Activated CD4-positive, alpha-beta T cell treated with anti-CD3 and anti-CD28 coated beads for 36 hours (primary cell): ENCODE measurements around the gene EVI5. TPM values are rescaled to one million over a fixed set of nuclear protein-coding genes. Genes with fewer than 3 reads are reported as not detected.

Experiments
- ATAC-seq: fragments of 200-7000 bp; cut with Tn5 transposase; one replicate; pipeline ENCODE4 v1.10.0; 2021; ENCODE audit warnings: mild to moderate bottlenecking, moderate library complexity
- CTCF ChIA-PET: fragments of 350-600 bp; sonication (Branson Sonifier 250); formaldehyde crosslinking; loops from one replicate; lab custom pipeline; 2021; ENCODE audit warnings: antibody characterized with exemption; lab: Charles Lee
- POLR2A ChIA-PET: fragments of 350-600 bp; sonication (Branson Sonifier 250); formaldehyde crosslinking; loops from one replicate; lab custom pipeline; 2021; ENCODE audit warnings: antibody characterized with exemption, inconsistent platforms; lab: Charles Lee
- DNase-seq: peaks from one replicate; pipeline ENCODE4 v3.0.0-alpha.2; 2020
- H3K27ac Mint-ChIP-seq: one replicate; pipeline ENCODE4 v1.8.0; 2021; ENCODE audit warnings: mixed read lengths
- H3K27me3 Mint-ChIP-seq: one replicate; pipeline ENCODE4 v1.8.0; 2021; ENCODE audit warnings: mixed read lengths
- H3K36me3 Mint-ChIP-seq: one replicate; pipeline ENCODE4 v1.8.0; 2021; ENCODE audit warnings: low read depth, mixed read lengths
- H3K4me1 Mint-ChIP-seq: one replicate; pipeline ENCODE4 v1.8.0; 2021; ENCODE audit warnings: mixed read lengths
- H3K4me3 Mint-ChIP-seq: one replicate; pipeline ENCODE4 v1.8.0; 2021; ENCODE audit warnings: mild to moderate bottlenecking, moderate library complexity, mixed read lengths
- H3K9me3 Mint-ChIP-seq: one replicate; pipeline ENCODE4 v1.8.0; 2021; ENCODE audit warnings: low read depth, mixed read lengths
- intact Hi-C, 2 experiments: fragments of 100-400 bp; cut with DNase I in 1 of 2; cut with micrococcal nuclease in 1 of 2; formaldehyde crosslinking; loops; one replicate each; pipeline versions ENCODE4 v1.14.2 to v1.15.1; 2022 to 2024; cut with DNase I, micrococcal nuclease
- total RNA-seq, 2 experiments: library from RNA; stranded (reverse); gene quantifications; one replicate each; pipeline ENCODE4 v1.2.3, GENCODE V29; 2021

Gene EVI5
- total RNA-seq, 2 experiments from 2014 or later, result 28.5 to 32.6 TPM

- CTCF ChIA-PET, result interaction anchor here (0.9 to 1.3 kb wide), 3 partner anchors 10 to 80 kb away, joined by 3 to 4 read pairs (median 3); partner anchors contain the start of gene GFI1
- intact Hi-C loops, result loop anchor here in 1 of 2 experiments (5.0 kb wide), 1 partner anchor 37 kb away; no protein-coding TSS in a partner anchor
These were observed 284.4 kb downstream of the EVI5 start for GRCh38 chr1:92500552-92500951.

DNA sequence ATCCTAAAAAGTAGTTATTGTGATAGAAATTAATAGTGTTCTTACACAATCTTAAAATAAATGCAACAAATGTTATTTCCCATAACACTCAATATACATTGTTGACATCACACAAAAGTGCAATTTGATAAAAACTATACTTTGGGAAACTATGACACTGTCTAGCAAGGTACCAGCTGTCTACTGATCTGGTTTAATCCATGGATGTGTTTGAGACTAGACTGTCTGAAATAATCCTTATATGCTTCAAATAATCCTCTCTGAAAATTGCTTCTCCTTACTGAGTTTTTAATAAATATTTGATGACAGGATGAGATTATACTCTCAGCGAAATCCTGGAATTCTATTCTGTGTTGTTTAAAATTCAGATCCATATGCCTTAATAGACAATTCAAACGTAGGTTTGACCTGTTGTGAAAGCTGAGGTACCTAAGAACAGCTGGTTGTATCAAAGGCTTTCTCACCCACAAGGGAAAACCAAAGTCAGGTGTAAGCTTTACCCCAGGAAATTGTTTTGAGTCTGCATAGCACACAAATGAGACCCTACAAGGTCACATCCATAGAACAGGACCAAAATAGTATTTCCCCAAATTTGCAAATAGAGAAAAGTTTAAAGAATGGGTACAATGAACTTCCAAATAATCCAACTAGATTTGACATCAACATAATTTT, 289.4 kb downstream of the EVI5 start:
- no peak overlapping the region for H3K27ac Mint-ChIP-seq
- DNase-seq, result no peak
- CTCF ChIA-PET, result no interaction called here
- no peak overlapping the region for H3K4me3 Mint-ChIP-seq
- POLR2A ChIA-PET, result no interaction called here
- no peaks in the 10 kb centered on the region for H3K27me3 Mint-ChIP-seq
- peaks cover 31% of the 10 kb centered on the region for H3K4me1 Mint-ChIP-seq
- intact Hi-C loops, result no loop called here
- H3K36me3 Mint-ChIP-seq, result no peaks in the 10 kb centered on the region
- ATAC-seq, result peak; percentile 42
- no peaks in the 10 kb centered on the region for H3K9me3 Mint-ChIP-seq

More at GRCh38 chr1:92500552-92500951, 284.4 kb downstream of the EVI5 start:
- no peaks in the 10 kb centered on the region for H3K27me3 Mint-ChIP-seq
- H3K36me3 Mint-ChIP-seq, result no peaks in the 10 kb centered on the region
- DNase-seq (no peak), ATAC-seq (no peak)
- no peaks in the 10 kb centered on the region for H3K9me3 Mint-ChIP-seq
- H3K4me1 Mint-ChIP-seq, result peaks cover 44% of the 10 kb centered on the region
- no peak overlapping the region for H3K27ac Mint-ChIP-seq
- H3K4me3 Mint-ChIP-seq, result no peak overlapping the region
- POLR2A ChIA-PET, result no interaction called here

DNA sequence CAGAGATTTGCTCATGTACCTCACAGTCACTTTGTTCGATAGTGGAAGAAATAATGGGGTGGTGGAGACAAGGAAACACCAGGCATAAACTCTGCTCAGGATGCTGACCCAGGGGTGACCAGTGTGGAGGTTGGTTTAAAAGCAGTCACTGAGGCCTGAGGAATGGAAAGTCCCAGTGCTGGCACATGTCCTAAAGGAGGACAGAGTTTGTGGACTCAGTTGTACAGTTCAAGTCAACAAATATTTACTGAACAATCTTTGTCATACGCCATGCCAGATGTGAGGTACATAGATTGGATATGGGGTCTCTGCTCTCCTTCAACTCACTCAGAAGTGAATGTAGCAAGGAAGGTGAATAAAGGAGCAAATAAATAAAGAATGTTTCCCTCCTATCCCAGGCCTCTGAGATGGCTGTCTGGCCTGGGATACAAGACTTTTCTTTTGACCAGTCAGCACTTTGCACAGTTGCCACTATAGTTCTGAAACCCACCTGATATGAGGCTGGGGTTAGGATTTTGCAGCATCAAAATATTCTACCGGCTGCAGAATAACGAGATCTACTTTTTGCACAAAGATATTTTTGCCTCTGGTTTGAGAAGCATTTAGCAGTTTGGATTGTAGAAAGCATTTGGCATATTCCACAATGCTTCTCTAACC, 290.3 kb downstream of the EVI5 start:
- Mint-ChIP-seq H3K9me3 (no peaks in the 10 kb centered on the region), H3K4me1 (peaks cover 31% of the 10 kb centered on the region), H3K4me3 (no peak overlapping the region), H3K27me3 (no peaks in the 10 kb centered on the region), H3K36me3 (no peaks in the 10 kb centered on the region), H3K27ac (no peak overlapping the region)
- ATAC-seq, result no peak
- no peak for DNase-seq
- intact Hi-C loops, result no loop called here
- POLR2A ChIA-PET, result interaction anchor here (0.6 to 1.5 kb wide), 2 partner anchors 9 to 83 kb away, joined by 5 to 7 read pairs; no protein-coding TSS in a partner anchor
- CTCF ChIA-PET, result no interaction called here

- Mint-ChIP-seq H3K4me1 (peaks cover 44% of the 10 kb centered on the region), H3K27ac (no peak overlapping the region), H3K9me3 (no peaks in the 10 kb centered on the region), H3K36me3 (peaks cover 3% of the 10 kb centered on the region), H3K4me3 (no peak overlapping the region), H3K27me3 (no peaks in the 10 kb centered on the region)
- DNase-seq (no peak), ATAC-seq (no peak)
- intact Hi-C loops, result no loop called here
- POLR2A ChIA-PET, result interaction anchor here (1.5 kb wide), 1 partner anchor 8 kb away, joined by 5 read pairs; no protein-coding TSS in a partner anchor
- CTCF ChIA-PET, result interaction anchor here (1.4 kb wide), 1 partner anchor 16 kb away, joined by 3 read pairs; no protein-coding TSS in a partner anchor
These were observed 291.8 kb downstream of the EVI5 start for GRCh38 chr1:92493139-92493538.

DNA sequence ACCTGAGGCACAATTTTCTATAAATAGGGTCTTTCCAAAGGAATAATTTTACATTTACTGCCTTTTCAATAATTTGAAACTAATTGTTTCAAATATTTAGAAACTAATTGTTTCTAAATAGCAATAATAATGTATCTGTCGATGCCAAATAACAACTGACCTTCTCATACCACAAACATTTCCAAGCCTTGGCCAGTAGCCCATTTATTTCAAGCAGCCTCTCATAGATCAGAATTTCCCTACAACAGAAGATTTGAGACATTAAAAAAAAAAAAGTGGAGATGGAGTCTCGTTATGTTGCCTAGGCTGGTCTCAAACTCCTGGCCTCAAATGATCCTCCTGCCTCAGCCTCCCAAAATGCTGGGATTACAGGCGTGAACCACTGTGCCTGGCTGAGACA, 296.1 kb downstream of the EVI5 start:
- Mint-ChIP-seq H3K27ac (peak overlapping the region; percentile 56), H3K36me3 (peaks cover 15% of the 10 kb centered on the region), H3K27me3 (no peaks in the 10 kb centered on the region), H3K9me3 (no peaks in the 10 kb centered on the region), H3K4me3 (peak overlapping the region; percentile 98), H3K4me1 (peaks cover 29% of the 10 kb centered on the region)
- ChIA-PET CTCF (interaction anchor here (0.7 to 1.5 kb wide), 3 partner anchors 42 to 168 kb away, joined by 3 to 4 read pairs (median 3); no protein-coding TSS in a partner anchor), POLR2A (interaction anchor here (0.7 kb wide), 1 partner anchor 50 kb away, joined by 3 read pairs; no protein-coding TSS in a partner anchor)
- ATAC-seq, result no peak
- intact Hi-C loops, result loop anchor here (1.0 to 10.0 kb wide), 7 partner anchors 15 to 934 kb away; partner anchors contain the start of genes DIPK1A (in 1 of the 2), MTF2 (in 1 of the 2) and RPL5 (in 1 of the 2)
- DNase-seq, result no peak

DNA sequence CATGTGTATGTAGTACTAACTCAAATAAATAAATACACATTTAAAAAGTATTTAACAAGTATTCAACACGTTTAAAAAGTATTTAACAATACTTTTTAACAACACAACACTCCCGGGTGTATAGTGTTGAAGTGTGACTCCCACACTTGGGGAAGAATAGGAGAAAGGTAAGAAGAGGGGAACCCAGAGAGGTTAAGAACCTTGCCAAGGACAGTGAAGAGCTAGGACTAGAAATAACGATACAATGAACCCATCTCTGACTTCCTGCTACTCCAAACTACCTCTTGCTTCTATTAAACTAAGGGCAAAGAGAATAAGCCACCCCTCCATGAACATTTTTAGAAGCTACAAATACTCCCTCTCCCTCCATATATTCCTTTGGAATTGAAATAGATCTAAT, 296.5 kb downstream of the EVI5 start:
- Mint-ChIP-seq H3K27ac (peak overlapping the region; percentile 85), H3K4me3 (peak overlapping the region; percentile 98), H3K27me3 (no peaks in the 10 kb centered on the region), H3K9me3 (no peaks in the 10 kb centered on the region), H3K36me3 (peaks cover 17% of the 10 kb centered on the region), H3K4me1 (peaks cover 28% of the 10 kb centered on the region)
- POLR2A ChIA-PET, result no interaction called here
- no peak for ATAC-seq
- no peak for DNase-seq
- intact Hi-C loops, result loop anchor here (1.0 to 10.0 kb wide), 7 partner anchors 16 to 934 kb away; partner anchors contain the start of genes DIPK1A (in 1 of the 2), MTF2 (in 1 of the 2) and RPL5 (in 1 of the 2)
- CTCF ChIA-PET, result interaction anchor here (0.7 to 1.5 kb wide), 3 partner anchors 43 to 167 kb away, joined by 3 to 4 read pairs (median 3); no protein-coding TSS in a partner anchor

DNA sequence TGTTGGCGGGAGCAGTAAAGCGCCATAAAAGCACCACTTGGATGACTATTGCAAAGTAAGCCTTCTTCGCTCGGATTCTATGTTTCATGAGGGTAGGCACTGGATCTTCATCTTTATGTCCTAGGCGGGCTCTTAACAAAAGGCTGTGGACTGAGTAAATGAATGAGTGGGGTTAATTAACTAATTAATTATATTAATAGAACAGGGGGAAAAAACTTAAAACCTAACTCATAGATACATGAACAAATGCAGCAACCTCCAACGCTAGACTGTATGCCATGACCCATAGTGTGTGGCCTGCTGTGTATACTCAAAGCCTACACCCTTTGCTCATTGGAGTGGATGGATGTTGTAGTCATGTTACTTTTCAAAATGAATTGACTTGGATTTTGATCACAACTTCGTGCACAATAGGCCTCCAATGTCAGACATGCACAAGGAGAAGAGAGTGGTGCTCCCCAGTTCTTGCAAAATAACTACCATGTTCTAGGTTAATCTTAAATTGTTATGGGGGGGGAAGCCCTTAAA, 297.8 kb downstream of the EVI5 start:
- Mint-ChIP-seq H3K4me3 (peak overlapping the region; percentile 98), H3K36me3 (peaks cover 30% of the 10 kb centered on the region), H3K4me1 (peaks cover 29% of the 10 kb centered on the region), H3K27ac (peak overlapping the region; percentile 78), H3K9me3 (no peaks in the 10 kb centered on the region), H3K27me3 (no peaks in the 10 kb centered on the region)
- ChIA-PET CTCF (interaction anchor here (0.7 to 5.9 kb wide), 13 partner anchors 12 to 603 kb away, joined by 3 to 42 read pairs (median 3); partner anchors contain the start of gene GLMN), POLR2A (interaction anchor here (0.7 to 6.3 kb wide), 4 partner anchors 12 to 171 kb away, joined by 3 to 101 read pairs (median 40); no protein-coding TSS in a partner anchor)
- no peak for ATAC-seq
- no peak for DNase-seq
- intact Hi-C loops, result loop anchor here (2.0 to 10.0 kb wide), 8 partner anchors 16 to 932 kb away; partner anchors contain the start of genes DIPK1A (in 1 of the 2), MTF2 (in 1 of the 2) and RPL5 (in 1 of the 2)

DNA sequence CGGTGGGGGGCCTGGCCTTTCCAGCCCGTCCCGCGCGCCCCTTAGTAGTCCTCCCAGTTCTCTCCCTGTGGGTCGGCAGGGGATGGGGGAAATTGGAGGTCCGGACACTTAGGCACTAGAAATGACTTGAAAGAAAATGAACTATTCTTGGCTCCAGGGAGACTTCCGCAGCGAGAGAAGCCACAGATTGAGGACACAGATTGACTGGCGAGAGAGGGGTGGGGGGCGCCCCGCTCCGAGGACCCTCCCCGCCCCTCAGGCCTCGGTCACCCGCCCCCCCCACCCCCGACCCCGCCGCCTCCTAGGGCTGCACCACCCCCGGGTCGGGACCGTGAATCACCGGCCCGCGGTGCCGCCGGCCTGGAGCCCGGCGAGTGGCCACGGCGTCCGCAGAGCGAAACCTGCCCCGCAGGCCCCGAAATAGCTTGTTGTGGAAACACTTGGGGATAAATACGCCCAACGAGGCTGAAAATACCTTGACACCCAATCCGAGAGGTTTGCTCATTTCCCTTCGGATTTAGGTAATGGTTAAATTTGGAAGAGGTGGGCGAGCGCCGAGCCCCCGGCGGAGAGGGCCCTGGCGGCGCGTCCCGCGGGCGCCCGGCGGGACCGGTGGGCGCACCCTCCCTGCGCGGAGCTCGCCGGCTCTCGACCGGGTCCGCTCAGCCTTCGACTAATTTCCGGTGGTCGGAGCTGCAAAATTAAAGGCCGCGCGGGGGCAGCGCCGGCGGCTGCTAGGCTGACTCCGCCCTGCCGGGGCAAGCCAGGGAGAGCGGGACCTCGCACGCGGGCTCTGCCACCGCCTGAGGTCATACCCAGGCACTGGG, 298.4 kb downstream of the EVI5 start, which contains the start of gene GFI1:
Gene GFI1 (minus strand): TSS at position 675 of the 827 bp plus-strand sequence. CDS start 3,438 bp downstream, outside the sequence.
- Mint-ChIP-seq H3K27ac (peak within 1 kb of the TSS; percentile 88), H3K36me3 (peaks cover 37% of the 10 kb centered on the region), H3K4me1 (peaks cover 28% of the 10 kb centered on the region), H3K9me3 (no peaks in the 10 kb centered on the region), H3K27me3 (no peaks in the 10 kb centered on the region), H3K4me3 (peak within 1 kb of the TSS; percentile 98)
- ATAC-seq (peak; percentile 51), DNase-seq (peak; percentile 90)
- intact Hi-C loops, result loop anchor here (1.0 to 10.0 kb wide), 10 partner anchors 16 to 932 kb away; partner anchors contain the start of genes DIPK1A (in 1 of the 2), MTF2 (in 1 of the 2) and RPL5 (in 1 of the 2)
- ChIA-PET CTCF (interaction anchor here (0.6 to 5.9 kb wide), 22 partner anchors 12 to 474 kb away, joined by 3 to 42 read pairs (median 3); partner anchors contain the start of gene GLMN), POLR2A (interaction anchor here (0.6 to 6.3 kb wide), 8 partner anchors 11 to 186 kb away, joined by 3 to 101 read pairs (median 6); no protein-coding TSS in a partner anchor)

- Mint-ChIP-seq H3K4me1 (peaks cover 30% of the 10 kb centered on the region), H3K4me3 (peak overlapping the region; percentile 98), H3K27me3 (no peaks in the 10 kb centered on the region), H3K36me3 (peaks cover 42% of the 10 kb centered on the region), H3K9me3 (no peaks in the 10 kb centered on the region), H3K27ac (peak overlapping the region; percentile 97)
- ATAC-seq (peak; percentile 58), DNase-seq (peak; percentile 95)
- CTCF ChIA-PET, result interaction anchor here (0.6 to 5.9 kb wide), 29 partner anchors 11 to 474 kb away, joined by 3 to 42 read pairs (median 4); partner anchors contain the start of gene GLMN
- intact Hi-C loops, result loop anchor here (1.0 to 10.0 kb wide), 14 partner anchors 17 to 931 kb away; partner anchors contain the start of genes DIPK1A (in 1 of the 2), MTF2 (in 1 of the 2), RPAP2 (in 1 of the 2) and RPL5 (in 1 of the 2)
- POLR2A ChIA-PET, result interaction anchor here (0.6 to 6.3 kb wide), 9 partner anchors 8 to 186 kb away, joined by 3 to 101 read pairs (median 5); no protein-coding TSS in a partner anchor
These were observed 299.3 kb downstream of the EVI5 start for GRCh38 chr1:92485381-92486250.
